Ishikawa (cell line): ENCODE data around the gene EIF2S1.

Source experiments
- CEBPB ChIP-seq: IDR thresholded peaks from 2 replicates; pipeline ENCODE4 v1.6.1; 2012
- CREB1 ChIP-seq: IDR thresholded peaks from 2 replicates; pipeline ENCODE4 v1.6.1; 2012; ENCODE audit warnings: low read depth
- EGR1 ChIP-seq: IDR thresholded peaks from 2 replicates; pipeline ENCODE4 v1.6.1; 2012
- EP300 ChIP-seq: IDR thresholded peaks from 2 replicates; pipeline ENCODE4 v1.6.1; 2012; ENCODE audit warnings: borderline replicate concordance
- FOXM1 ChIP-seq: IDR thresholded peaks from 2 replicates; pipeline ENCODE4 v1.6.1; 2012; ENCODE audit warnings: low read depth, borderline replicate concordance
- NFIC ChIP-seq: IDR thresholded peaks from 2 replicates; pipeline ENCODE4 v1.6.1; 2012
- RAD21 ChIP-seq: IDR thresholded peaks from 2 replicates; pipeline ENCODE4 v1.6.1; 2012; ENCODE audit warnings: low read depth
- REST ChIP-seq: IDR thresholded peaks from 2 replicates; pipeline ENCODE4 v1.6.1; 2012; ENCODE audit warnings: low read depth, mild to moderate bottlenecking
- TAF1 ChIP-seq: IDR thresholded peaks from 2 replicates; pipeline ENCODE4 v1.6.1; 2012; ENCODE audit warnings: low read depth, mild to moderate bottlenecking
- TCF12 ChIP-seq: IDR thresholded peaks from 2 replicates; pipeline ENCODE4 v1.6.1; 2012; ENCODE audit warnings: low read depth
- TEAD4 ChIP-seq: IDR thresholded peaks from 2 replicates; pipeline ENCODE4 v1.6.1; 2012
- USF1 ChIP-seq: IDR thresholded peaks from 2 replicates; pipeline ENCODE4 v1.6.1; 2012
- YY1 ChIP-seq: IDR thresholded peaks from 2 replicates; pipeline ENCODE4 v1.6.1; 2012; ENCODE audit warnings: low read depth
- ZBTB7A ChIP-seq: IDR thresholded peaks from 2 replicates; pipeline ENCODE4 v1.6.1; 2012; ENCODE audit warnings: low read depth
- TF ChIP-seq, protein P1 (sequence below): IDR thresholded peaks from 2 replicates; pipeline ENCODE4 v1.6.1; 2012

The EIF2S1 gene

GRCh38 chr14:67417633-67418032 is 57.5 kb downstream of the EIF2S1 start:
- TF ChIP-seq NFIC = no peak
- TF ChIP-seq FOXM1 = no peak
- no peak for TF ChIP-seq RAD21
- no peak for TF ChIP-seq YY1
- no peak for TF ChIP-seq REST
- no peak for TF ChIP-seq USF1
- TF ChIP-seq TEAD4 = no peak
- TF ChIP-seq ZBTB7A = no peak
- TF ChIP-seq CEBPB = no peak
- TF ChIP-seq, protein P1, sequence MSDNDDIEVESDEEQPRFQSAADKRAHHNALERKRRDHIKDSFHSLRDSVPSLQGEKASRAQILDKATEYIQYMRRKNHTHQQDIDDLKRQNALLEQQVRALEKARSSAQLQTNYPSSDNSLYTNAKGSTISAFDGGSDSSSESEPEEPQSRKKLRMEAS = no peak
- no peak for TF ChIP-seq EP300
- no peak for TF ChIP-seq TCF12
- no peak for TF ChIP-seq TAF1
- no peak for TF ChIP-seq CREB1
- TF ChIP-seq EGR1 = no peak

- no peak for TF ChIP-seq EGR1
- no peak for TF ChIP-seq FOXM1
- no peak for TF ChIP-seq TCF12
- TF ChIP-seq REST = no peak
- TF ChIP-seq, protein P1 = no peak
- TF ChIP-seq ZBTB7A = no peak
- no peak for TF ChIP-seq EP300
These were observed 58.5 kb downstream of the EIF2S1 start for GRCh38 chr14:67418401-67419191.

DNA sequence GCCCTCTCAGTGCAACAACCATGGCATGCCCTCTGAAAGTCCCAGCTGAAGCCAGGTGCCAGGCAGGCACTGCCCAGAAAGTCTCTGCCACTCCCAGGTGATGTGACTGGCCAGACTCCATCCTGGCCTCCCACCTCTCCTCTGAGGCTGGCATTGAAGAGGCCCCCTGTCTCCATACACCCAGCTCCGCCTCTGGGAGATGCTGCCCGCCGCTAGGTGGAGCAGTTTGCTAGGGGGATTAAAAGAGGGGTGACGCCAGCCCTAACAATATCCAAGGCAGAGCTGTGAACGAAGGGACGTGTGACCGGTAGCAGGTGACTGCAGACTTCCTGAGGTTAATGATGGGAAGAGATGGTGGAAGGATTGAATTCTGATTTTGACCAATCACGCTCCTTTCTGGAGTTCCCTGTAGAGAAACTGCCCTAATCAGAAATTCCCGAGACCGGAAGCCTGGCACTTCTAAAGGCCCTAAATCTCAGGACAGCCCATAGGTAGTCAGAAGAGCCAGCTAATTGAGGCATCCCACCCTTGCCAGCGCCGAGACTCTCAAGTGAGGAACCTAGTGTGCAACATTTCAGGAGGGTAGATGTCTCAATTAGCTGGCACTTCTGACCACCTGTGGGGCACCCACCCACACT is 60.1 kb downstream of the EIF2S1 start:
- no peak for TF ChIP-seq FOXM1
- TF ChIP-seq EGR1 = no peak
- TF ChIP-seq ZBTB7A = no peak
- TF ChIP-seq RAD21 = peak; percentile 58

DNA sequence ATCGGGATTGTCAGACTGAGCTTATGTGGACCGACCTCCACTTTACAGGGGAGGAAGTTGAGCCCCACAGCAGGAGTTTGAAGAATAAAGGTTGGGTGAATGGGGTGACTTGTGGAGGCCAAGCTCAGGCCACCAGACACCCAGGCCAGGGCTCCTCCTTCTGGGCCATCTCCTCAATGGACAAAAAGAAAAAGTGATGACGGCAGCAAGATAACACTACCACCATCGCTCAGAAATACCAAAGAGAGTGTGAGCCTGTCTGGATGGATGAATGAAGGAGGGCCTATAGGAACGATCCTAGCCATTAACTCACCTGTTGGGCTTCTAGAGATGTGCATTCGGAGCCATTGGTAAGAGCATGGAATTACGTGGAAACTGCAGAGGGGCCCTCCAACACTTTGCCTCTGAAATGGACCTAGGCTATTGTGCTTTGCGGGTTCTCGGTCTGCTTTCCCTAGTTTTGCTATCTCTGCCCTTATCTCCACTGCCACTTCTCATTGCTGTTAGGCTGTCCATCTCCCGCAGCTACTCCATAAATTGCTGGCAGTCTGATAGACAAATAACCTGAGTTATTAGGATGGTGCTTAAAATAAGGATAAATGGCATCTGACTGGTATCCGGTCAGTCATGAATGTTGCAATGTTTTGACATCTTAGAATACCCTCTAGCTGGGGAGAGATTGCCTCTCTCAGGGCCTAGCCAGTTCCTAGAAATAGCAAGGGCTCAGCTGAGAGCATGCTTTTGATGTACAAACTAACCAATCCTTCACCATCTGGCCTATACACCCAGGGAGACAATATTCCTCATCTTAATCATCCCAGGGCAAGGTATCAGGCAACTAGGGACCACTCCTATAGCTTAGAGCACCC is 61.5 kb downstream of the EIF2S1 start:
- TF ChIP-seq YY1 (no peak), FOXM1 (no peak), RAD21 (no peak), USF1 (no peak), EGR1 (no peak), TCF12 (no peak), TEAD4 (no peak), CREB1 (no peak), TAF1 (no peak), ZBTB7A (no peak)
- TF ChIP-seq, protein P1 = no peak

GRCh38 chr14:67423424-67423823 is 63.3 kb downstream of the EIF2S1 start:
- TF ChIP-seq ZBTB7A = no peak
- TF ChIP-seq, protein P1 = no peak
- no peak for TF ChIP-seq TAF1
- no peak for TF ChIP-seq REST
- no peak for TF ChIP-seq USF1
- TF ChIP-seq NFIC = no peak
- TF ChIP-seq TCF12 = no peak
- TF ChIP-seq RAD21 = no peak
- TF ChIP-seq CEBPB = no peak
